ENCODE measurements around the gene FOXJ3.

The FOXJ3 gene

GRCh38 chr1:42183210-42183956, 151.7 kb downstream of the FOXJ3 start:
- no peak for FAIRE-seq

GRCh38 chr1:42181687-42182086, 153.3 kb downstream of the FOXJ3 start:
- no peak for FAIRE-seq

DNA sequence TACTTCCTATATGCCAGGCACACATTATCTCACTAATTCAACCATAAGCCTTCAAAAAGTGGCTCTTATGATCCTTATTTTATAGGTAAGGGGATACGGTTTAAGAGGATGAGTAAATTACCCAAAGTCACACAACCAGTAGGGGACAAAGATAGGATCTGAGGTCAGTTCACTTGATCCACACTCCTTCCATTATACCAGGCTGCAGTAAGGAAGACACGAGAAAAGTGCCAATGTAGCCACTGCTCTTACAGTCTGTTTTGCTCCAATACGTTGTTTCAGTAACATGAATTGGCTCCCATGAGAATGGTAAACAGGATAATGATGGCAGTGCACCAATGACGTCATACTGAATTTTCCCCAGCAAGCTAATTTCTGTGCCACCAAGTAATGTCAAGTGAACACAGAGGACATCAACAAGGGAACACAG, 155.1 kb downstream of the FOXJ3 start:
- no peak for FAIRE-seq

GRCh38 chr1:42179275-42179674, 155.8 kb downstream of the FOXJ3 start:
- FAIRE-seq: no peak

DNA sequence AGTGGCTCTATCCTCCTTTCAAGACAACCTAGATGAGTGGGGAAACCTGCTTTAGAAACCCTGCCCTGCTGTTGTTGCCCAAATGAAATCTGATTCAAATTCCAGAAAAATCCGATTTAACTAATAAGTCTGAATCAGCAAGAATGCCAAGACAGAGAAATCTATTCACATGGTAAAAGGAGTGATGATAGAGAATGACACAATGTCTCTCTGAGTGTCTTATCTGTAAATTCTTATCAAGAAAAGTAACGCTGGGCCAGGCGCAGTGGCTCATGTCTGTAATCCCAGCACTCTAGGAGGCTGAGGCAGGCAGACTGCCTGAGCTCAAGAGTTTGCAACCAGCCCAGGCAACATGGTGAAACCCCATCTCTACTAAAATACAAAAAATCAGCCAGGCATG, 156.8 kb downstream of the FOXJ3 start:
- FAIRE-seq: no peak

DNA sequence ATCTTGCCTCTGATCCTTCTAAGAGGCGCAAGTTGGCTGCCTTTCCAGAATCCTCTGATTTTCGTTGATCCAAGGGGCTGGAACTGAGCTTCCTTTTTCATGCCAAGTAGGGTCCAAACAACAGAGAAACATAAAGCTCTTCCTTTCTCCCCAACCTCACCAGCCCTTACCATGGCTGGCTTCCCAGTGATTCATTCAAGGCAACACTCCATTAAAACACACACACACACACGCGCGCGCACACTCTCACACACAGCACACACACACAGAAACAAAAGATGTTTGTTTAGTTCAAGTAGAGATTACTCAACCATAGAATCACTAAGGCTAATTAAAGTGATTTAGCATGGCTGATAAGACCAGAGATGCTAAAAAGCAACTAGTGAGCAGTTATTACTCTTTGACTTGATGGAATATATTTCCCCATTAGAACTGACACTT, 157.5 kb downstream of the FOXJ3 start:
- no peak for FAIRE-seq

- FAIRE-seq: no peak
These were observed 158.0 kb downstream of the FOXJ3 start for GRCh38 chr1:42176902-42177519.

- no peak for FAIRE-seq
These were observed 159.6 kb downstream of the FOXJ3 start for GRCh38 chr1:42175314-42176054.

GRCh38 chr1:42173961-42174735, 160.9 kb downstream of the FOXJ3 start:
- FAIRE-seq: no peak

DNA sequence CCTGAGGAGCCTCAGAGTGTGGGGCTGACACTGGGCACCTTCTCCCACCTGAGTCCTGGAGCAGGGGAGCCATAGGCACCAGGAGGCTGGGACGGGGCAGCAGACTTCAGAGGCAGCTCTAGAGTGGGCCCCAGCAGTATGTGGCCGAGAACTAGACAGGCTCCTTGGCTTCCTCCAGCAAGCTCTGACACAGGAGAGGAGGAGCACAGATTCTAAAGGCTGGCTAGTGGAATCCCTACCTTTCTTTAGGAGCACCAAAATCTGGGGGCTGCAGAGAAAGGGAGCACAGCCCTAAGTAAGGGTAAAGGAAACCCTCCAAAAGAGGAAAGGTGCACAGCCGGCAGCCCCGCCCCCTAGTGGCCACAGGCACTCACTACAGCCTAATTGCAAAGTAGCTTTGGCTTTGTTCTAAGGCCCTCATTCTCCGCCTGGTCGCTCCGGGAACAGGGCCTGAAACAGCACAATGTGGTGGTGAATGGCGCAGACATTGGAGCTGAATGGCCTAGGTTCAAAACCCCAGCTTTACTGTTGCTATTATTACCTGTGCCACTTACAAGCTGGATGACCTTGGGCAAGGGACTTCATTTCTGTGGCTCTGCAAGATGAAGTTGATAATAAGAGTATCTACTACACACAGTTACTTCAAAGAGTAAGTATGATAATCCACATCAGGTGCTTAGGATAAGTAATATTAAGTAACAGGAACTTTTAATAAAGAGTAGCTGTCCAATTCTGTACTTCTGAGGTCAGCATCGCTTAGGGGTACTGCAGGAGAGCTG, 161.7 kb downstream of the FOXJ3 start:
- FAIRE-seq: no peak

- no peak for FAIRE-seq
These were observed 162.5 kb downstream of the FOXJ3 start for GRCh38 chr1:42172381-42173133.

DNA sequence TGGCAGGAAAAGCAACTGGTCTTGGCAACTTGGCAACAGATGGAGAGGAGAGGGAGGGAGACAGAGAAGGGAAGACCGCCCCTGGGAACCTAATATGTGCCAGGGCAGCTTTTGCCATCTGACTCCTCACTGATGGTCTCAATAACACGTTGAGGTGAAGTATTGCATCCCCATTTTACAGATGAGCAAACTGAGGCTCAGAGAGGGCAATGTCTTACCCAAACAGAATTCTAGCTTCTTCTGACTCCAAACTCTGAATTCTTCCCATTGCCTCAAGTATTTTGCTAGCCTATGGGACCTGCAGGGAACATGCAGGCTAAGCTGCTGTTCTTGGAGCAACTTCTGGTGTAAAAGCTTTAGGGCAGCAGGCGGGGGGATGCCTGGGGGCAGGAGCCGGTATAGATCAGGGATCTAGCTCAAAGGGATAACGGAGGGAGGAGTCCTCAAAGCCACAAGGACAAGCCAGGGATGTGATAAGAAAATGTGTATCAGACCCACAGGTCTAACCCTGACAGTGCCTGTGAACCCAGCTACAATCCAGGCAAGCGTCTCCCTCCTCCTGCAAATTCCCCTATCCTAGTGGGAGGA, 163.3 kb downstream of the FOXJ3 start:
- no peak for FAIRE-seq

GRCh38 chr1:42170779-42171621, 164.0 kb downstream of the FOXJ3 start:
- no peak for FAIRE-seq

DNA sequence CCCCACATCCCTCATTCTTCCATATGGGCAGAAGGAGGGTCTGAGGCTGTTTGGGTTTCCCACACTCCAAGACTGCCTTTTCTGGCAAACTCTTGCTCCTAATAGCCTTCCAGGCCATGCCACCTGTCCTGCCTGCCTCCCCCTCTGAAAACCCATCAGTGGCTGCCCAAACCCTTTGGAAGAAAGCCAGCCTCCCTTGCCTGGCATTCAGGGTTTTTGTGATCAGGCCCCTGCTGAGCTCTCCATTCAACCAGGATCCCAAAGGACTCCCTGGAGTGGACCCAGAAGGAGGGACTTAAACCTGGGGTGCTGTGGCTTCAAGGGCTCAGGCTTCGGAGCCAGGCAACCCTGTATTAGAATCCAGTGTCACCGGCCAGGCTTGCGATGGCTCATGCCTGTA, 166.3 kb downstream of the FOXJ3 start:
- FAIRE-seq: no peak

DNA sequence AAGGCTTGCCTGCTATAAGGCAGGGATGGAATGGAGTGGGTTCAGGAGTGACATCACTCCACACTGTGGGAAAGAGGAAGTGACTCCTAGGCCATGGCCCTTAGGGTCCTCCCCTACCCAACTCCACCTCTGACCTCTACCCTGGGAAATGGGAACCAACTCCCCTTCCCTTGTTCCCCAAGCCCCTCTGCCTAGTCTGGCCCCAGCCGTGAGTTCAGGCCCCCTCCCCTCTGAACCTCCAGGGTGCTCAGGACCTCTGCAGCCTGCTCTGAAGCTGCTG, 166.7 kb downstream of the FOXJ3 start:
- FAIRE-seq: no peak

- no peak for FAIRE-seq
These were observed 167.2 kb downstream of the FOXJ3 start for GRCh38 chr1:42167611-42168390.

- no peak for FAIRE-seq
These were observed 169.4 kb downstream of the FOXJ3 start for GRCh38 chr1:42165511-42166210.

GRCh38 chr1:42164551-42165420, 170.2 kb downstream of the FOXJ3 start, which contains the start of gene GUCA2A:
Gene GUCA2A, minus strand, starts transcription at chr1:42164745. Its CDS starts 33 bp downstream, at chr1:42164712.
- FAIRE-seq: no peak

Data from A204.1 (cell line).